Colonic mucosa (tissue), 4 donors: ENCODE measurements around the gene IFNG. TPM values are rescaled to one million over a fixed set of nuclear protein-coding genes. Genes with fewer than 3 reads are reported as not detected.

ENCODE experiments used
- DNase-seq: peaks from one replicate; pipeline ENCODE4 v3.0.0-alpha.2; 2020
- H3K27ac ChIP-seq: fragments of 200-600 bp; one replicate; pipeline ENCODE4 v1.8.0; 2021
- H3K27me3 ChIP-seq: fragments of 200-600 bp; one replicate; pipeline ENCODE4 v1.8.0; 2021
- H3K36me3 ChIP-seq: fragments of 200-600 bp; one replicate; pipeline ENCODE4 v1.8.0; 2021
- H3K4me1 ChIP-seq: fragments of 200-600 bp; one replicate; pipeline ENCODE4 v1.8.0; 2021; ENCODE audit warnings: mild to moderate bottlenecking
- H3K4me3 ChIP-seq: fragments of 200-600 bp; one replicate; pipeline ENCODE4 v1.8.0; 2021
- H3K9ac ChIP-seq, 2 donors: one replicate each; pipeline ENCODE4 v1.7.0; 2013; ENCODE audit warnings: control low read depth in 2 of 2, low read depth in 2 of 2, low read length in 2 of 2
- H3K9me3 ChIP-seq: fragments of 200-600 bp; one replicate; pipeline ENCODE4 v1.8.0; 2021
- CTCF ChIP-seq: fragments of 200-600 bp; IDR thresholded peaks from one replicate; pipeline ENCODE4 v1.8.0; 2022; ENCODE audit warnings: antibody characterized with exemption, mild to moderate bottlenecking
- intact Hi-C: fragments of 100-400 bp; cut with DNase I; formaldehyde crosslinking; loops from one replicate; pipeline ENCODE4 v1.14.1; 2022
- total RNA-seq, 2 donors: library from RNA; stranded (reverse); fragmentation: NEBNext Ultra II Directional in 1 of 2; extraction: Animal tissue kit (Norgen Biotek cat#: 25700) in 1 of 2; gene quantifications; one replicate each; pipeline ENCODE4 v1.2.1, GENCODE V29; 2021
- donor health status: healthy.
- donor health status: DM: no; HTN: no; CAD: no.
- donor health status: DM: no; HTN: no; CAD: no.

IFNG gene
- total RNA-seq, 2 donors from 2014 or later = 1.1 TPM; not detected in 1

GRCh38 chr12:68122236-68122920 lies 37.2 kb downstream of the IFNG start:
- intact Hi-C loops = no loop called here
- no peaks in the 10 kb centered on the region for H3K9me3 ChIP-seq
- DNase-seq = no peak
- no peaks in the 10 kb centered on the region for H3K27me3 ChIP-seq
- no peak overlapping the region for H3K27ac ChIP-seq
- no peaks in the 10 kb centered on the region for H3K4me1 ChIP-seq
- no peaks in the 10 kb centered on the region for H3K36me3 ChIP-seq
- TF ChIP-seq CTCF = no peak
- H3K4me3 ChIP-seq = no peak overlapping the region
- no peak overlapping the region for H3K9ac ChIP-seq

- intact Hi-C loops = no loop called here
- Histone ChIP-seq H3K27me3 (no peaks in the 10 kb centered on the region), H3K4me1 (no peaks in the 10 kb centered on the region), H3K27ac (no peak overlapping the region), H3K36me3 (no peaks in the 10 kb centered on the region), H3K9ac (no peak overlapping the region), H3K4me3 (no peak overlapping the region), H3K9me3 (no peaks in the 10 kb centered on the region)
- no peak for TF ChIP-seq CTCF
- no peak for DNase-seq
Observed at GRCh38 chr12:68121143-68121542, 38.4 kb downstream of the IFNG start.

GRCh38 chr12:68119724-68120211 lies 39.8 kb downstream of the IFNG start:
- Histone ChIP-seq H3K9me3 (no peaks in the 10 kb centered on the region), H3K36me3 (no peaks in the 10 kb centered on the region), H3K27ac (no peak overlapping the region), H3K4me1 (no peaks in the 10 kb centered on the region), H3K4me3 (no peak overlapping the region), H3K27me3 (no peaks in the 10 kb centered on the region), H3K9ac (no peak overlapping the region)
- TF ChIP-seq CTCF = no peak
- DNase-seq = no peak
- intact Hi-C loops = no loop called here

GRCh38 chr12:68119250-68119649 lies 40.3 kb downstream of the IFNG start:
- intact Hi-C loops = no loop called here
- TF ChIP-seq CTCF = no peak
- no peak for DNase-seq

GRCh38 chr12:68118096-68118755 lies 41.3 kb downstream of the IFNG start:
- no peaks in the 10 kb centered on the region for H3K36me3 ChIP-seq
- TF ChIP-seq CTCF = no peak
- no peak overlapping the region for H3K27ac ChIP-seq
- no peak overlapping the region for H3K9ac ChIP-seq
- no peaks in the 10 kb centered on the region for H3K27me3 ChIP-seq
- intact Hi-C loops = no loop called here
- no peak overlapping the region for H3K4me3 ChIP-seq
- no peak for DNase-seq
- no peaks in the 10 kb centered on the region for H3K4me1 ChIP-seq
- H3K9me3 ChIP-seq = no peaks in the 10 kb centered on the region

More at GRCh38 chr12:68119250-68119649, 40.3 kb downstream of the IFNG start:
- Histone ChIP-seq H3K27me3 (no peaks in the 10 kb centered on the region), H3K36me3 (no peaks in the 10 kb centered on the region), H3K27ac (no peak overlapping the region), H3K4me3 (no peak overlapping the region), H3K9ac (no peak overlapping the region), H3K9me3 (no peaks in the 10 kb centered on the region), H3K4me1 (no peaks in the 10 kb centered on the region)
